Lung (tissue), 12 donors: ENCODE measurements around the gene COL8A1. TPM values are rescaled to one million over a fixed set of nuclear protein-coding genes. Genes with fewer than 3 reads are reported as not detected.

Source experiments
- ATAC-seq: fragments of 200-7000 bp; cut with Tn5 transposase; one replicate; pipeline ENCODE4 v1.9.1; 2020; ENCODE audit warnings: moderate number of reproducible peaks; ENCODE audit not compliant: insufficient read depth, low FRiP score
- DNase-seq, 3 donors: peaks; one replicate each; pipeline ENCODE4 v3.0.0-alpha.2; 2013 to 2017
- H3K27ac ChIP-seq, 2 donors: one replicate each; pipeline ENCODE4 v1.5.1; 2013; ENCODE audit warnings: mild to moderate bottlenecking in 2 of 2, moderate library complexity in 2 of 2, control low read depth in 1 of 2, inconsistent platforms in 1 of 2, low read depth in 1 of 2, low read length in 1 of 2
- H3K27me3 ChIP-seq, 3 donors: one replicate each; pipeline ENCODE4 v1.5.1; 2013; ENCODE audit warnings: low read length in 2 of 3; ENCODE audit not compliant: control insufficient read depth in 3 of 3, insufficient read depth in 3 of 3
- H3K36me3 ChIP-seq, 4 donors: one replicate each; pipeline ENCODE4 v1.5.1; 2013; ENCODE audit warnings: low read length in 4 of 4, mild to moderate bottlenecking in 1 of 4, moderate library complexity in 1 of 4; ENCODE audit not compliant: control insufficient read depth in 4 of 4, insufficient read depth in 4 of 4
- H3K4me1 ChIP-seq, 5 donors: one replicate each; pipeline ENCODE4 v1.5.1; 2013; ENCODE audit warnings: low read length in 5 of 5, mild to moderate bottlenecking in 2 of 5, moderate library complexity in 1 of 5; ENCODE audit not compliant: control insufficient read depth in 5 of 5, insufficient read depth in 5 of 5
- H3K4me3 ChIP-seq: one replicate; pipeline ENCODE4 v1.5.1; 2013; ENCODE audit warnings: mild to moderate bottlenecking, control low read depth, moderate library complexity
- H3K9ac ChIP-seq, 2 donors: one replicate each; pipeline ENCODE4 v1.5.1; 2013; ENCODE audit warnings: low read length in 2 of 2, control low read depth in 1 of 2; ENCODE audit not compliant: insufficient read depth in 1 of 2
- H3K9me3 ChIP-seq, 4 donors: one replicate each; pipeline ENCODE4 v1.5.1; 2013; ENCODE audit warnings: low read length in 3 of 4, mild to moderate bottlenecking in 1 of 4, moderate library complexity in 1 of 4; ENCODE audit not compliant: control insufficient read depth in 4 of 4, insufficient read depth in 3 of 4
- WGBS, 2 donors: extraction: QIAGEN DNeasy Blood & Tissue Kit; methylation state at CpG; one replicate each; pipeline ENCODE4 v1.1.7; 2013; 5-methylcytosine and 5-hydroxymethylcytosine counted together
- polyA plus RNA-seq, 2 donors: library from polyadenylated mRNA; stranded (reverse); fragments of 200-250 nt; gene quantifications; one replicate each; pipeline ENCODE4 v1.2.1, GENCODE V29; 2013
- total RNA-seq, 2 donors: library from RNA; depleted of rRNA in 1 of 2; stranded (reverse); fragments of >200 nt in 1 of 2; gene quantifications; one replicate each; pipeline ENCODE4 v1.2.1, GENCODE V29; 2014 to 2021
- TF ChIP-seq, protein P1 (sequence below): IDR thresholded peaks from 2 replicates; pipeline ENCODE4 v1.5.1; 2012; ENCODE audit warnings: mild to moderate bottlenecking; ENCODE audit errors: control extremely low read depth, extremely low read depth
- donor health status: control.
- donor health status: control.
- donor health status: Bipolar disorder and iron deficiency.
- donor health status: healthy.
- donor health status: DM: yes; HTN: yes; CAD: no.

COL8A1 gene
- total and polyA plus RNA-seq, 4 donors: 19.5 to 84.6 (median 57.1) TPM

DNA sequence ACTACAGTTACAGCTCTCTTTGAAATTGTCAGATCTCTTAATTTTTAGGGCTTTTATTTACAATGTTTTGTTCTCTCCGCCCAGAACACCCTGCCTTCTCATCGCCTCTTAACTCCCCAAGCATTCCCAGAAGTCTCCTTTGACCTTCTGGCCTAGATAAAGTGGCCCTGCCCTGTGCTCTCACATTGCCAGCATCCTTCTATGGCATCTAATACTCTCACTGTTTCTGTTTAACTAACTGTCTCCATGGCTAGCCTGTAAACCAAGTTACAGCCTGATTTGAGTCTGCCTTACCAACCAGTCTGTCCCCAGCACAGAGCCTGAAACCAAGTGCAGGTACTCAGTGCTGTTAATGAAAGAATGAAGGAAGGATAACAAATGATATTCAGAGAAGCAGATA is 19.9 kb downstream of the COL8A1 start:
- H3K27ac ChIP-seq: peak overlapping the region in 1 of 2 donors; percentile 52
- no peak overlapping the region for H3K4me3 ChIP-seq
- no peaks in the 10 kb centered on the region for H3K9me3 ChIP-seq
- no peaks in the 10 kb centered on the region for H3K27me3 ChIP-seq
- peak; percentile 61 for ATAC-seq
- 62 to 73% methylated on average over 2 of the region's 2 CpGs for WGBS, 2 donors
- DNase-seq: no peak
- no peak overlapping the region for H3K9ac ChIP-seq
- peaks cover 0 to 4% (median 0%) of the 10 kb centered on the region in 5 donors for H3K4me1 ChIP-seq
- H3K36me3 ChIP-seq: no peaks in the 10 kb centered on the region
- TF ChIP-seq, protein P1, sequence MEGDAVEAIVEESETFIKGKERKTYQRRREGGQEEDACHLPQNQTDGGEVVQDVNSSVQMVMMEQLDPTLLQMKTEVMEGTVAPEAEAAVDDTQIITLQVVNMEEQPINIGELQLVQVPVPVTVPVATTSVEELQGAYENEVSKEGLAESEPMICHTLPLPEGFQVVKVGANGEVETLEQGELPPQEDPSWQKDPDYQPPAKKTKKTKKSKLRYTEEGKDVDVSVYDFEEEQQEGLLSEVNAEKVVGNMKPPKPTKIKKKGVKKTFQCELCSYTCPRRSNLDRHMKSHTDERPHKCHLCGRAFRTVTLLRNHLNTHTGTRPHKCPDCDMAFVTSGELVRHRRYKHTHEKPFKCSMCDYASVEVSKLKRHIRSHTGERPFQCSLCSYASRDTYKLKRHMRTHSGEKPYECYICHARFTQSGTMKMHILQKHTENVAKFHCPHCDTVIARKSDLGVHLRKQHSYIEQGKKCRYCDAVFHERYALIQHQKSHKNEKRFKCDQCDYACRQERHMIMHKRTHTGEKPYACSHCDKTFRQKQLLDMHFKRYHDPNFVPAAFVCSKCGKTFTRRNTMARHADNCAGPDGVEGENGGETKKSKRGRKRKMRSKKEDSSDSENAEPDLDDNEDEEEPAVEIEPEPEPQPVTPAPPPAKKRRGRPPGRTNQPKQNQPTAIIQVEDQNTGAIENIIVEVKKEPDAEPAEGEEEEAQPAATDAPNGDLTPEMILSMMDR: no peak

- WGBS, 2 donors: 88 to 89% methylated on average over 6 of the region's 6 CpGs
- H3K4me3 ChIP-seq: no peak overlapping the region
- TF ChIP-seq, protein P1: no peak
- no peak overlapping the region for H3K9ac ChIP-seq
- H3K36me3 ChIP-seq: no peaks in the 10 kb centered on the region
- DNase-seq: no peak
- H3K27ac ChIP-seq: peak overlapping the region in 1 of 2 donors; percentile 62
- ATAC-seq: no peak
- H3K4me1 ChIP-seq: peaks cover 0 to 3% (median 0%) of the 10 kb centered on the region in 5 donors
- no peaks in the 10 kb centered on the region for H3K9me3 ChIP-seq
- H3K27me3 ChIP-seq: no peaks in the 10 kb centered on the region
These were observed 20.6 kb downstream of the COL8A1 start for GRCh38 chr3:99659032-99659431.

DNA sequence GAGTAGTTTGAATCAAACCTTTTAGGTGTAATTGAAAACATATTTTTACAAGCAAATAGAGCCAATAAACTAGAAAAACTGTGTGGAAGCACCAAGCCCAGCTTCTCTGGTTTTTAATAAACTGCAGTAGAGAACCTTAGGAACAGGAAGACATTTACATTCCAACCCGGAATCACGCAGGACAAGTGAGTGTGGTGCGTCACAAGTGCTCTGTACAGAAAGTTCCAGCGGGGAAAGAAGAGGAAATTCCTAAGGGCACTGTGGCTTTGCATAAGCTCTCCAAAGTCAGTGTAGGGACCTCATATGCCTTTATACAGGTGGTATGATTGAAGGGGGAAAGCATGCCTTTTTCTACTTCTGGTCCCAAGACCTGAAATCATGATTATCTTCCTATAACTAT is 21.6 kb downstream of the COL8A1 start:
- Histone ChIP-seq H3K9me3 (no peaks in the 10 kb centered on the region), H3K27me3 (no peaks in the 10 kb centered on the region), H3K27ac (peak overlapping the region in 1 of 2 donors; percentile 33), H3K4me3 (no peak overlapping the region), H3K4me1 (peaks cover 0 to 3% (median 0%) of the 10 kb centered on the region in 5 donors), H3K36me3 (no peaks in the 10 kb centered on the region), H3K9ac (no peak overlapping the region)
- no peak for DNase-seq
- WGBS, 2 donors: 55 to 62% methylated on average over 4 of the region's 4 CpGs
- peak; percentile 44 for ATAC-seq
- TF ChIP-seq, protein P1: no peak

- TF ChIP-seq, protein P1: no peak
- H3K27ac ChIP-seq: no peak overlapping the region
- peaks cover 0 to 3% (median 0%) of the 10 kb centered on the region in 5 donors for H3K4me1 ChIP-seq
- DNase-seq: no peak
- H3K36me3 ChIP-seq: no peaks in the 10 kb centered on the region
- ATAC-seq: no peak
- no peaks in the 10 kb centered on the region for H3K27me3 ChIP-seq
- 73 to 74% methylated on average over 10 of the region's 10 CpGs for WGBS, 2 donors
- no peak overlapping the region for H3K9ac ChIP-seq
- H3K9me3 ChIP-seq: no peaks in the 10 kb centered on the region
- no peak overlapping the region for H3K4me3 ChIP-seq
These were observed 24.6 kb downstream of the COL8A1 start for GRCh38 chr3:99662838-99663570.
